SK-N-SH (cell line): Measurements from ENCODE around the gene GPC5.

Experiments
- CHD2 ChIP-seq: fragments of 150-350 bp; IDR thresholded peaks from 2 replicates; pipeline ENCODE4 v1.6.1; 2018; ENCODE audit warnings: low read length; ENCODE audit not compliant: partially characterized antibody
- EP300 ChIP-seq, 2 experiments: IDR thresholded peaks; 2 replicates each; pipeline versions ENCODE4 v1.4.0 to v1.6.1; 2012; ENCODE audit warnings: borderline replicate concordance in 1 of 2, low read depth in 1 of 2, low read length in 1 of 2
- GABPA ChIP-seq: IDR thresholded peaks from 2 replicates; pipeline ENCODE4 v1.4.0; 2012; ENCODE audit warnings: low read depth, mild to moderate bottlenecking
- NFIC ChIP-seq: IDR thresholded peaks from 2 replicates; pipeline ENCODE4 v1.4.0; 2012; ENCODE audit warnings: borderline replicate concordance
- POLR2AphosphoS5 ChIP-seq: IDR thresholded peaks from 2 replicates; pipeline ENCODE4 v1.6.1; 2012; ENCODE audit warnings: low read depth, low read length
- RAD21 ChIP-seq: IDR thresholded peaks from 2 replicates; pipeline ENCODE4 v1.6.1; 2012; ENCODE audit warnings: mild to moderate bottlenecking, low read length
- TCF12 ChIP-seq: IDR thresholded peaks from 2 replicates; pipeline ENCODE4 v1.4.0; 2012
- TF ChIP-seq, protein P1 (sequence below): fragments of 200-600 bp; sonication (generic); IDR thresholded peaks from 2 replicates; pipeline ENCODE4 v1.6.1; 2017; ENCODE audit warnings: antibody characterized with exemption, mild to moderate bottlenecking, moderate library complexity

DNA sequence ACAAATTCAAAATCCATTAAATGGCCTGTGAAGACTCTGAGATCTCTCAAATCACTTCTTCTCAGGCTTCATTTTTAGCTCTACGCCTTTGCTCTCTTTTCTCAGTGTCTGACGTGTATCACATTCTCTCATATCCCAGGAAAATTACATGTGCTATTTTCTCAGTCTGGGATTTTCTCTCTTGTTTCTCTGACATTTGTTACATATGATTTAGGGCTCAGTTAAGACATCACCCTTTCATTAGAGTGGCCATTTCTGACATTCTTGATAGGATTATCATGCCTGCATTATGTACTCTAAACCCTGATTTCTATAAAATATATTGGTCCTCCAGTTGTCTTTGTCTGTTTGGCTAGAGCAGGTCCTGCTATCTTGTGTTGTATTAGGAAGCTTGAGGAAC, 136.6 kb downstream of the GPC5 start:
- TF ChIP-seq, protein P1, sequence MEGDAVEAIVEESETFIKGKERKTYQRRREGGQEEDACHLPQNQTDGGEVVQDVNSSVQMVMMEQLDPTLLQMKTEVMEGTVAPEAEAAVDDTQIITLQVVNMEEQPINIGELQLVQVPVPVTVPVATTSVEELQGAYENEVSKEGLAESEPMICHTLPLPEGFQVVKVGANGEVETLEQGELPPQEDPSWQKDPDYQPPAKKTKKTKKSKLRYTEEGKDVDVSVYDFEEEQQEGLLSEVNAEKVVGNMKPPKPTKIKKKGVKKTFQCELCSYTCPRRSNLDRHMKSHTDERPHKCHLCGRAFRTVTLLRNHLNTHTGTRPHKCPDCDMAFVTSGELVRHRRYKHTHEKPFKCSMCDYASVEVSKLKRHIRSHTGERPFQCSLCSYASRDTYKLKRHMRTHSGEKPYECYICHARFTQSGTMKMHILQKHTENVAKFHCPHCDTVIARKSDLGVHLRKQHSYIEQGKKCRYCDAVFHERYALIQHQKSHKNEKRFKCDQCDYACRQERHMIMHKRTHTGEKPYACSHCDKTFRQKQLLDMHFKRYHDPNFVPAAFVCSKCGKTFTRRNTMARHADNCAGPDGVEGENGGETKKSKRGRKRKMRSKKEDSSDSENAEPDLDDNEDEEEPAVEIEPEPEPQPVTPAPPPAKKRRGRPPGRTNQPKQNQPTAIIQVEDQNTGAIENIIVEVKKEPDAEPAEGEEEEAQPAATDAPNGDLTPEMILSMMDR = no peak
- TF ChIP-seq EP300 (IDR thresholded peaks at IDR 0.05; ENCODE audit: borderline replicate concordance in 1 of 2, low read depth in 1 of 2, low read length in 1 of 2) = no peak
- TF ChIP-seq POLR2AphosphoS5 = no peak
- TF ChIP-seq GABPA = no peak
- no peak for TF ChIP-seq NFIC
- no peak for TF ChIP-seq TCF12
- no peak for TF ChIP-seq CHD2
- TF ChIP-seq RAD21 = no peak
